CD8-positive, alpha-beta memory T cell (primary cell): ENCODE measurements around the gene SCLY. TPM values are rescaled to one million over a fixed set of nuclear protein-coding genes. Genes with fewer than 3 reads are reported as not detected.

ENCODE experiments used
- CTCF ChIA-PET: fragments of 350-600 bp; sonication (Branson Sonifier 250); formaldehyde crosslinking; loops from one replicate; lab custom pipeline; 2021; ENCODE audit warnings: antibody characterized with exemption; lab: Charles Lee
- POLR2A ChIA-PET: fragments of 350-600 bp; sonication (Branson Sonifier 250); formaldehyde crosslinking; loops from one replicate; lab custom pipeline; 2021; ENCODE audit warnings: antibody characterized with exemption; lab: Charles Lee
- DNase-seq, 5 donors: peaks; one replicate each; pipeline versions ENCODE4 v3.0.0 to v3.0.0-alpha.2; 2020 to 2022; ENCODE audit warnings: mixed read lengths in 1 of 5
- H3K27ac ChIP-seq: one replicate; pipeline ENCODE4 v1.7.0; 2013; ENCODE audit warnings: low read depth, mild to moderate bottlenecking, low read length, moderate library complexity
- H3K27me3 ChIP-seq: 2 replicates; pipeline ENCODE4 v1.7.0; 2013; ENCODE audit warnings: low read length, mild to moderate bottlenecking; ENCODE audit not compliant: insufficient read depth, poor library complexity, severe bottlenecking
- H3K36me3 ChIP-seq: 2 replicates; pipeline ENCODE4 v1.7.0; 2013; ENCODE audit warnings: mild to moderate bottlenecking, low read length, moderate library complexity; ENCODE audit not compliant: insufficient read depth
- H3K4me1 ChIP-seq: 2 replicates; pipeline ENCODE4 v1.7.0; 2013; ENCODE audit warnings: mild to moderate bottlenecking, low read length, moderate library complexity; ENCODE audit not compliant: insufficient read depth
- H3K4me3 ChIP-seq: 2 replicates; pipeline ENCODE4 v1.7.0; 2013; ENCODE audit warnings: mild to moderate bottlenecking, low read length
- H3K9me3 ChIP-seq: 2 replicates; pipeline ENCODE4 v1.7.0; 2013; ENCODE audit warnings: mild to moderate bottlenecking, low read length
- H3K27ac Mint-ChIP-seq, 8 donors: one replicate each; pipeline ENCODE4 v1.8.0; 2020 to 2021; ENCODE audit warnings: mixed read lengths in 8 of 8, mild to moderate bottlenecking in 6 of 8, inconsistent platforms in 3 of 8, moderate library complexity in 3 of 8
- H3K27me3 Mint-ChIP-seq, 2 donors: one replicate each; pipeline ENCODE4 v1.8.0; 2020 to 2021; ENCODE audit warnings: mixed read lengths in 2 of 2, mild to moderate bottlenecking in 1 of 2, moderate library complexity in 1 of 2
- H3K36me3 Mint-ChIP-seq, 3 donors: one replicate each; pipeline ENCODE4 v1.8.0; 2020 to 2021; ENCODE audit warnings: mixed read lengths in 3 of 3, inconsistent platforms in 1 of 3, mild to moderate bottlenecking in 1 of 3
- H3K4me1 Mint-ChIP-seq, 3 donors: one replicate each; pipeline ENCODE4 v1.8.0; 2020 to 2021; ENCODE audit warnings: mixed read lengths in 3 of 3, inconsistent platforms in 1 of 3, mild to moderate bottlenecking in 1 of 3
- H3K4me3 Mint-ChIP-seq, 7 donors: one replicate each; pipeline ENCODE4 v1.8.0; 2020 to 2021; ENCODE audit warnings: mixed read lengths in 7 of 7, mild to moderate bottlenecking in 6 of 7, moderate library complexity in 4 of 7, inconsistent platforms in 2 of 7
- H3K9me3 Mint-ChIP-seq, 5 donors: one replicate each; pipeline ENCODE4 v1.8.0; 2020 to 2022; ENCODE audit warnings: mixed read lengths in 5 of 5, mild to moderate bottlenecking in 3 of 5, moderate library complexity in 2 of 5, inconsistent platforms in 1 of 5
- polyA plus RNA-seq: library from polyadenylated mRNA; unstranded; fragments of 300-500 nt; fragmentation: Illumina TruSeq; gene quantifications from one replicate; pipeline ENCODE4 v1.2.3, GENCODE V29; 2021
- total RNA-seq, 2 experiments: library from RNA; stranded (reverse); gene quantifications; one replicate each; pipeline ENCODE4 v1.2.3, GENCODE V29; 2021

SCLY gene
- total and polyA plus RNA-seq, 3 experiments from 2014 or later = 16.1 to 70.5 (median 64.8) TPM

- H3K9me3 ChIP-seq = no peaks in the 10 kb centered on the region
- Mint-ChIP-seq H3K4me3 (no peak overlapping the region), H3K4me1 (no peaks in the 10 kb centered on the region), H3K36me3 (no peaks in the 10 kb centered on the region), H3K27ac (no peak overlapping the region), H3K9me3 (no peaks in the 10 kb centered on the region), H3K27me3 (no peaks in the 10 kb centered on the region)
- H3K4me3 ChIP-seq = no peak overlapping the region
- no peaks in the 10 kb centered on the region for H3K27me3 ChIP-seq
- H3K36me3 ChIP-seq = no peaks in the 10 kb centered on the region
- peak in 1 of 5 donors; percentile 17 for DNase-seq
- POLR2A ChIA-PET = no interaction called here
- H3K27ac ChIP-seq = no peak overlapping the region
- CTCF ChIA-PET = no interaction called here
- no peaks in the 10 kb centered on the region for H3K4me1 ChIP-seq
These were observed 62.6 kb downstream of the SCLY start for GRCh38 chr2:238123218-238123971.

DNA sequence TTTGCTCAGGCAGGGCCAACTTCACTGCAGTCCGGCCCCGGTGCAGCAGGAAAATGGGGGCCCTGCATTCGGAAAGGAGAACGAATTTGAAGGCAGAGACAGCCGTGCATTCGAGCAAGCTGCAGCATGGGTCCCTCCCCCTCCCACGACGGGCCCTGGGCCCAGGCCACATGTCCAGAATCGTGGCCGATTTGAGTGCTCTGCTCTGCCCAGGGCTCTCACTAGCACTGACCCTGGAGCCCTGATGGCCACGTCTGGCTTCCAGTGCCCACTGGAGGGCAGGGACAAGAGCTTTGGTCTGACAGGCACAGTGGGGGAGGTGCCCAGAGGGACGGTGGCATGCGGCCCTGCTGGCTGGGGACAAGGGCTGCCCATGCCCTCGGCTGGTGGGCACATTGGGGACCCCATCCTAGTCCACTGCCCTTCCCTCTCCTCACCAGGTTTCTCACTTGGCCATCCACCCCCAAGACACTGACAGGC is 63.2 kb downstream of the SCLY start:
- H3K4me1 Mint-ChIP-seq = no peaks in the 10 kb centered on the region
- Histone ChIP-seq H3K9me3 (no peaks in the 10 kb centered on the region), H3K4me1 (no peaks in the 10 kb centered on the region), H3K27ac (no peak overlapping the region), H3K27me3 (no peaks in the 10 kb centered on the region), H3K36me3 (no peaks in the 10 kb centered on the region), H3K4me3 (no peak overlapping the region)
- CTCF ChIA-PET = no interaction called here
- H3K36me3 Mint-ChIP-seq = no peaks in the 10 kb centered on the region
- peak in 1 of 5 donors; percentile 27 for DNase-seq
- no peaks in the 10 kb centered on the region for H3K27me3 Mint-ChIP-seq
- H3K27ac Mint-ChIP-seq = no peak overlapping the region
- H3K4me3 Mint-ChIP-seq = no peak overlapping the region
- POLR2A ChIA-PET = no interaction called here
- no peaks in the 10 kb centered on the region for H3K9me3 Mint-ChIP-seq

GRCh38 chr2:238124488-238125126 is 63.8 kb downstream of the SCLY start:
- CTCF ChIA-PET = no interaction called here
- Histone ChIP-seq H3K27me3 (no peaks in the 10 kb centered on the region), H3K4me1 (no peaks in the 10 kb centered on the region), H3K4me3 (no peak overlapping the region), H3K9me3 (no peaks in the 10 kb centered on the region), H3K36me3 (no peaks in the 10 kb centered on the region), H3K27ac (no peak overlapping the region)
- no peak overlapping the region for H3K4me3 Mint-ChIP-seq
- H3K36me3 Mint-ChIP-seq = no peaks in the 10 kb centered on the region
- POLR2A ChIA-PET = no interaction called here
- H3K4me1 Mint-ChIP-seq = no peaks in the 10 kb centered on the region
- H3K27ac Mint-ChIP-seq = no peak overlapping the region
- no peaks in the 10 kb centered on the region for H3K9me3 Mint-ChIP-seq
- peaks cover 0 to 1% of the 10 kb centered on the region in 2 donors for H3K27me3 Mint-ChIP-seq
- DNase-seq = peak in 1 of 5 donors; percentile 21

DNA sequence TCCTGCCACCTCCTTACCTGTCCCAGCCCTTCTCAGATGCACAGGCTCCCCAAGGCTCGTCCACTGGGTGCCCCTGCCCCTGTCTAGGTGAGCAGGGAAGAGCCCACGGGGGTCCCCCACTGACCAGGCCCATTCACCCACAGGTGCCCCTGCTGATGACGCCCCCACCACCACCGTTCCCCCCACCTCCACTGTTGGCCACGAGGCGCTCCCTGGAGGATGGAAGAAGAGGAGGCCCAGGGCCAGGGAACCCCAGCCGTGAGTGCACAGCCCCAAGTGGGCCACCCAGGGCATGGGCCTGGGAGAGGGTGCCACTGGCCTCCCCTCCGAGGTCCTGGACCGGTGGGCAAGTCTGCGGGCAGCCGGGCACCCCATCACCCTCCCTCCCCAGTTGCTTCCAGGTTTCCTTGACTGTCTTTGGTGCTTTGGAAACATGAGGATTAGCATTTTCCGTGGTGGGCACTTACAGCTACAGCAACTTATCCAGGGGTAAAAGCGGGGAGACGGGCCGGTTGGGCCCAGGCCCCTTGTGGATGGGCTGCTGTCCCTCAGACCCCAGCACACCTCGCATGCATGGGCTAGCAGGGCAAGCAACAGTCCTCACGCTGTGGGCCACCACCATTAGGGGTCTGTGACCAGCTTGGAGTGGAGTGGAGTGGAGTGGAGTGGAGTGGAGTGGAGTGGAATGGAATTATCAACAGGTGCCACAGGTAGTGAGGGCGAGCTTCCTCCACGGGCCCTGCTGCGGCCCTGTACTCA is 64.5 kb downstream of the SCLY start:
- Histone ChIP-seq H3K36me3 (no peaks in the 10 kb centered on the region), H3K27ac (no peak overlapping the region), H3K4me3 (no peak overlapping the region), H3K4me1 (no peaks in the 10 kb centered on the region), H3K27me3 (no peaks in the 10 kb centered on the region), H3K9me3 (no peaks in the 10 kb centered on the region)
- ChIA-PET CTCF (no interaction called here), POLR2A (no interaction called here)
- H3K9me3 Mint-ChIP-seq = no peaks in the 10 kb centered on the region
- no peaks in the 10 kb centered on the region for H3K36me3 Mint-ChIP-seq
- no peak overlapping the region for H3K27ac Mint-ChIP-seq
- H3K4me3 Mint-ChIP-seq = no peak overlapping the region
- H3K4me1 Mint-ChIP-seq = no peaks in the 10 kb centered on the region
- peak in 1 of 5 donors; percentile 28 for DNase-seq
- H3K27me3 Mint-ChIP-seq = peaks cover 0 to 1% of the 10 kb centered on the region in 2 donors

DNA sequence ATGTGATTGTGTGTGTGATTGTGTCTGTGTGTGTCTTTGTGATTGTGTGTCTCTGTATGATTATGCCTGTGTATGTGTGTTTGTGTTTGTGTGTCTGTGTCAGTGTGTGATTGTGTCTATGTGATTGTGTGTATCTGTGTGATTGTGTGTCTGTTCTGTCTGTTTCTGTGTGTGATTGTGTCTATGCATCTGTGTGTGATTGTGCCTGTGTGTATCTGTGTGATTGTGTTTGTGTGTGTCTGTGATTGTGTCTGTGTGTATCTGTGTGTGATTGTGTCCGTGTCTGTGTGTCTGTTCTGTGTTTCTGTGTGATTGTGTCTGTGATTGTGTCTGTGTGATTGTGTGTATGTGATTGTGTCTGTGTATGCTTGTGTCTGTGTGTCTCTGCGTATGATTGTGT is 65.5 kb downstream of the SCLY start:
- Mint-ChIP-seq H3K36me3 (no peaks in the 10 kb centered on the region), H3K27me3 (peaks cover 0 to 1% of the 10 kb centered on the region in 2 donors), H3K27ac (no peak overlapping the region), H3K4me3 (no peak overlapping the region), H3K9me3 (no peaks in the 10 kb centered on the region), H3K4me1 (no peaks in the 10 kb centered on the region)
- Histone ChIP-seq H3K27ac (no peak overlapping the region), H3K27me3 (no peaks in the 10 kb centered on the region), H3K4me1 (no peaks in the 10 kb centered on the region), H3K36me3 (no peaks in the 10 kb centered on the region), H3K4me3 (no peak overlapping the region), H3K9me3 (no peaks in the 10 kb centered on the region)
- ChIA-PET CTCF (no interaction called here), POLR2A (no interaction called here)
- DNase-seq = no peak

GRCh38 chr2:238126775-238127164 is 66.0 kb downstream of the SCLY start:
- H3K36me3 Mint-ChIP-seq = no peaks in the 10 kb centered on the region
- DNase-seq = no peak
- CTCF ChIA-PET = no interaction called here
- Histone ChIP-seq H3K4me1 (no peaks in the 10 kb centered on the region), H3K36me3 (no peaks in the 10 kb centered on the region), H3K9me3 (no peaks in the 10 kb centered on the region), H3K4me3 (no peak overlapping the region), H3K27ac (no peak overlapping the region), H3K27me3 (no peaks in the 10 kb centered on the region)
- no peak overlapping the region for H3K4me3 Mint-ChIP-seq
- POLR2A ChIA-PET = no interaction called here
- no peaks in the 10 kb centered on the region for H3K4me1 Mint-ChIP-seq
- H3K27me3 Mint-ChIP-seq = peaks cover 0 to 1% of the 10 kb centered on the region in 2 donors
- H3K9me3 Mint-ChIP-seq = no peaks in the 10 kb centered on the region
- no peak overlapping the region for H3K27ac Mint-ChIP-seq

DNA sequence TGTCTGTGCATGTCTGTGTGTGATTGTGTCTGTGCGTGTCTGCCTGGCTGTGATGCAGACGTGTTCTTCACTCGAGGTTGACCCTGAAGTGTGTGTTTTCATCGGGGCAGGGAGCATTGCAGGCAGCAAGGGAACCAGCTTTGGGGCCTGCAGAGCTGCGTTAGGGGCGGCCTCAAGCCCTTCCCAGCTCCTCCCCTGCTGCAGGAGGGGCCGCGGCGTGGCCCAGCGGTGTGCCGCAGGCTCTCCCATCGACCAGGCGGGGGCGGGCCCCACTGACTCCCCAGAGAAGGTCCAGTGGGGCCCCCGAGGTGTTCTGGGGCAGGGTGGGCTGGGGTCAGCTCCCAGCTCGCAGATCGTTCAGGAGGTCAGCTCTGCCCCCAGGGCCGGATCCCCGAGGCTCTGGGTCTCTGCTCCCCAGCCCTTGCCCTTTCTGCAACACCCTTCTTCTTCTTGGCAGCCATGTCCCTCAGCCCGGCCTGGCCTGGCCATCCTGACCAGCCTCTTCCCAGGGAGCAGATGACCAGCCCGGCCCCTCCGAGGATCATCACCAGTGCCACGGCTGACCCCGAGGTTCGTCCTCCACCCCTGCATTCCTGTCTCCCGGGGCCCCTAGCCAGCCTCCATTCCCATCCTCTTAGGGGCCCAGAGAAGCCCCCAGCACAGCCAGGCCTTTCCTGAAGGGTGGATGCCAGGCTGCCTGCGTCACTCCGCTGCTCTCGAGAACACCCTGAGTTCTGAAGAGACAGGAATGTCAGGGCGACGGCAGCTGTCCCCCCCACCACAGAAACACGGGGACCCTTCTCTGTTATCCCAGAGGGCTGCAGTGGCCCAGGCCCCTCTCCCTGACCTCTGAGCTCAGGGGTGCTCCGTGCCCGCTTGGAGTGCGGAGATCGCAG is 66.6 kb downstream of the SCLY start:
- peak in 1 of 5 donors; percentile 41 for DNase-seq
- Mint-ChIP-seq H3K27ac (no peak overlapping the region), H3K4me1 (no peaks in the 10 kb centered on the region), H3K36me3 (no peaks in the 10 kb centered on the region), H3K27me3 (peaks cover 0 to 1% of the 10 kb centered on the region in 2 donors), H3K4me3 (no peak overlapping the region), H3K9me3 (no peaks in the 10 kb centered on the region)
- Histone ChIP-seq H3K27ac (no peak overlapping the region), H3K4me3 (no peak overlapping the region), H3K36me3 (no peaks in the 10 kb centered on the region), H3K9me3 (no peaks in the 10 kb centered on the region), H3K27me3 (no peaks in the 10 kb centered on the region), H3K4me1 (no peaks in the 10 kb centered on the region)
- CTCF ChIA-PET = no interaction called here
- POLR2A ChIA-PET = no interaction called here
